Lower lobe of right lung (tissue), 2 donors: ENCODE data around the gene EMID1. TPM values are rescaled to one million over a fixed set of nuclear protein-coding genes. Genes with fewer than 3 reads are reported as not detected.
"Not testable (repeated sequence)": the region's sequence is repeated elsewhere in the genome, so short reads cannot be mapped to it uniquely, and the experiment has no call there.

Source experiments
- ATAC-seq, 2 donors: fragments of 200-7000 bp; cut with Tn5 transposase; one replicate each; pipeline ENCODE4 v1.9.1; 2020 to 2022; ENCODE audit warnings: mild to moderate bottlenecking in 2 of 2, moderate library complexity in 2 of 2
- DNase-seq: peaks from one replicate; pipeline ENCODE4 v3.0.0-alpha.2; 2020
- H3K27ac ChIP-seq: fragments of 200-600 bp; one replicate; pipeline ENCODE4 v1.8.0; 2022
- H3K27me3 ChIP-seq: fragments of 200-600 bp; one replicate; pipeline ENCODE4 v1.8.0; 2022; ENCODE audit warnings: low read depth
- H3K36me3 ChIP-seq: fragments of 200-600 bp; one replicate; pipeline ENCODE4 v1.8.0; 2022; ENCODE audit warnings: mild to moderate bottlenecking
- H3K4me1 ChIP-seq: fragments of 200-600 bp; one replicate; pipeline ENCODE4 v1.8.0; 2022
- H3K4me3 ChIP-seq: fragments of 200-600 bp; one replicate; pipeline ENCODE4 v1.8.0; 2022; ENCODE audit warnings: mild to moderate bottlenecking
- H3K9me3 ChIP-seq: fragments of 200-600 bp; one replicate; pipeline ENCODE4 v1.8.0; 2022
- CTCF ChIP-seq: fragments of 200-600 bp; IDR thresholded peaks from one replicate; pipeline ENCODE4 v1.8.0; 2022; ENCODE audit warnings: antibody characterized with exemption, mild to moderate bottlenecking
- intact Hi-C: fragments of 100-400 bp; cut with DNase I; formaldehyde crosslinking; loops from one replicate; pipeline ENCODE4 v1.11.0; 2022
- total RNA-seq: library from RNA; stranded (reverse); fragmentation: NEBNext Ultra II Directional; extraction: Animal tissue kit (Norgen Biotek cat#: 25700); gene quantifications from one replicate; pipeline ENCODE4 v1.2.1, GENCODE V29; 2021
- donor health status: DM: no; HTN: yes; CAD: no; lungs with severe emphysema.

The EMID1 gene
- total RNA-seq, 1 donor from 2014 or later = 8.2 TPM

DNA sequence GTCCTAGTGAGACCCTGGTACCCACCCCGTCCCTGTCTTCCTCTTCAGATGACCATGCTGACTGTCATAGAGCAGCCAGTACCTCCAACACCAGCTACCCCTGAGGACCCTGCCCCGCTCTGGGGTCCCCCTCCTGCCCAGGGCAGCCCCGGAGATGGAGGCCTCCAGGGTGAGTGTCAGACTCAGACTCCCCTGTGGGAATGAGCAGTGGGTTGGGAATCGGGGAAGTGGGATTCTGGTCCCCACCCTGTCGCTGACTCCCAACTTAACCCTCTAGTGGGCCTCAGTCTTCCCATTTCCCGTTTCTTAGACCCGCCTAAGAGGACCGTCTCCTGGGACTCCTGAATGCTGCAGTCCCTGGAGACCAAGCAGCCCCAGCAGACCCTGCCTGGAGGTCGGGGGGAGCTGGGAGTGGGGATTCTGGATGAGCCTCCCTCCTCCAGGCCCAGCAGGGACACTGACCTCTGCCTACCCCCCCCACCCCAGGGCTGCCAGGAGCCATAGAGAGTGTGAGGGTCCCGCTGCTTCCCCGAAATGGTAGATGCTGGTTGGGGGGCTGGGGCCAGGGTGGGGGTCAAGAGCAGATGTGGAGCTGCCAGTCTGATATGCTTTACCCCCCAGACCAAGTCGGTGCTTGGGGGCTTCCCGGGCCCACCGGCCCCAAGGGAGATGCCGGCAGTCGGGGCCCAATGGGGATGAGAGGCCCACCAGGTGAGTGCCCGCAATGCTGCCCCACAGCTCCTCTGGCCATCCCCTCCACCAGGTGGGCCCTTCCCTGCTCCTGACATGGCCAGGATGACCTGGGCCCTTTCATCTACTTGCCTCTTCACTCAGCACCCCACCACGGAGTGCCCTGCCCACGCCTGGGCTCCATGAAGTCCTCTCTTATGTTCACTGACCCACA lies 25.5 kb downstream of the EMID1 start:
- no peak overlapping the region for H3K4me3 ChIP-seq
- H3K27me3 ChIP-seq = no peaks in the 10 kb centered on the region
- peaks cover 1% of the 10 kb centered on the region for H3K4me1 ChIP-seq
- intact Hi-C loops = no loop called here
- ATAC-seq (peak in 1 of 2 donors; percentile 9), DNase-seq (no peak)
- no peak for TF ChIP-seq CTCF
- no peak overlapping the region for H3K27ac ChIP-seq
- H3K36me3 ChIP-seq = no peaks in the 10 kb centered on the region
- H3K9me3 ChIP-seq = no peaks in the 10 kb centered on the region

GRCh38 chr22:29231971-29232959 lies 26.6 kb downstream of the EMID1 start:
- no peak for TF ChIP-seq CTCF
- intact Hi-C loops = no loop called here
- Histone ChIP-seq H3K4me3 (no peak overlapping the region), H3K4me1 (no peaks in the 10 kb centered on the region), H3K27me3 (no peaks in the 10 kb centered on the region), H3K9me3 (no peaks in the 10 kb centered on the region), H3K36me3 (no peaks in the 10 kb centered on the region), H3K27ac (no peak overlapping the region)
- DNase-seq = no peak
- ATAC-seq = peak; percentile 40 to 41

DNA sequence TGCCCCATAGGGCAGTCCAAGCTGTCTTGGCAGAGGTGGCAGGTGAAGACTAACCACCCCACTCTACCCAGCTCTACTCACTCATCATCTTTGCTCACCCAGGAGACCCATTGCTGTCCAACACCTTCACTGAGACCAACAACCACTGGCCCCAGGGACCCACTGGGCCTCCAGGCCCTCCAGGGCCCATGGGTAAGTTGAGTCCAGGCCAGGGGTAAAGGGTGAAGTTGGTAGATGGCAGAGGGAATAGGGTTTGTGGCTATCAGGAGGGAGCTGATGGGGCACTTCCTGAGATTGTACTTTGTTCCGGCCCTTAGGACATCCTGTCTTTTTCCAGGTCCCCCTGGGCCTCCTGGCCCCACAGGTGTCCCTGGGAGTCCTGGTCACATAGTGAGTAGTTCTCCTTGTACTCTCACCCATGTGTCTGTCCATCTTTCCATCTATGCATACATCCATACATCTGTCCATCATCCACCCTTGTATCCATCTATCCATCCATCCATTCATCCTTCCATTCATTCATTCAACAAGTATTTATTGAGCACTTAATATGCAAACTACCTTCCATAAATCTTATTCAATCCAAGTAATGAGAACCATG lies 27.7 kb downstream of the EMID1 start:
- Histone ChIP-seq H3K27ac (no peak overlapping the region), H3K27me3 (no peaks in the 10 kb centered on the region), H3K4me3 (no peak overlapping the region), H3K9me3 (no peaks in the 10 kb centered on the region), H3K36me3 (no peaks in the 10 kb centered on the region), H3K4me1 (no peaks in the 10 kb centered on the region)
- DNase-seq = no peak
- no peak for TF ChIP-seq CTCF
- intact Hi-C loops = no loop called here
- ATAC-seq = peak in 1 of 2 donors; percentile 26

DNA sequence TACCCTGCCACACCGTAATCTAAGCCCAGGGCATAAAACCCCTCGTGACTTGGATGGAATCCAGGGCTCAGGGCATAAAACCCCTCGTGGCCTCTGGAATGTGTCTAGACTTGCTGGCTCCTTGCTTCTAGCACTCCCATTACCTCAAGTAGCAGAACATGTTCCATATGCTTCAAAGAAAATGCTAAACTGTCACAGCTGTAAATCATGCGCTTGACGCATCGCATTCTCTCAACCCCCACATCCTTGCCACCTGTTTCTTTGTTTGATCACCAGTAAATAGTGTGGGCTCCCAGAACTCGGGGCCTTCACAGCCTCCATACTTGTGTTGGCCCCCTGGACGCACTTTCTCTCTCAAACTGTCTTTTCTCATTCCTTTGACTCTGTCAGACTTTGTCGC lies 34.8 kb downstream of the EMID1 start:
- H3K4me1 ChIP-seq, ATAC-seq, intact Hi-C loops, H3K27me3 ChIP-seq, H3K9me3 ChIP-seq, H3K36me3 ChIP-seq, H3K27ac ChIP-seq, H3K4me3 ChIP-seq, DNase-seq: not testable (repeated sequence)

- H3K4me3 ChIP-seq = no peak overlapping the region
- ATAC-seq (no peak), DNase-seq (no peak)
- H3K4me1 ChIP-seq = peaks cover 4% of the 10 kb centered on the region
- peaks cover 5% of the 10 kb centered on the region for H3K9me3 ChIP-seq
- no peak overlapping the region for H3K27ac ChIP-seq
- intact Hi-C loops = no loop called here
- H3K27me3 ChIP-seq = no peaks in the 10 kb centered on the region
- no peaks in the 10 kb centered on the region for H3K36me3 ChIP-seq
- no peak for TF ChIP-seq CTCF
Measured at GRCh38 chr22:29243874-29244446, 38.3 kb downstream of the EMID1 start.
